SK-N-SH treated with all-trans-retinoic acid at 6 μM for 48 hours (cell line): Measurements from ENCODE around the gene SPON1.

ENCODE experiments used
- ATAC-seq: fragments of 200-7000 bp; cut with Tn5 transposase; 3 replicates; pipeline ENCODE4 v1.9.1; 2020; ENCODE audit warnings: mild to moderate bottlenecking, moderate library complexity
- ARNTL ChIP-seq: fragments of 450-650 bp; formaldehyde crosslinking; IDR thresholded peaks from 2 replicates; pipeline ENCODE4 v1.5.0; 2020; ENCODE audit warnings: low read depth, mild to moderate bottlenecking, moderate library complexity, borderline replicate concordance
- CSDC2 ChIP-seq: fragments of 250-450 bp; sonication (Bioruptor Pico); IDR thresholded peaks from 2 replicates; pipeline ENCODE4 v1.5.0; 2020; ENCODE audit warnings: mild to moderate bottlenecking, moderate library complexity
- ESRRG ChIP-seq: fragments of 250-450 bp; sonication (Bioruptor Pico); IDR thresholded peaks from 2 replicates; pipeline ENCODE4 v1.6.1; 2021; ENCODE audit warnings: mild to moderate bottlenecking
- GLIS3 ChIP-seq: fragments of 250-450 bp; sonication (Bioruptor Pico); IDR thresholded peaks from 2 replicates; pipeline ENCODE4 v1.5.0; 2020; ENCODE audit warnings: mild to moderate bottlenecking, moderate library complexity
- ISL1 ChIP-seq: fragments of 250-450 bp; sonication (Bioruptor Pico); IDR thresholded peaks from 2 replicates; pipeline ENCODE4 v2.1.2; 2022; ENCODE audit warnings: mild to moderate bottlenecking, moderate library complexity
- OSR1 ChIP-seq: fragments of 250-450 bp; sonication (Bioruptor Pico); IDR thresholded peaks from 2 replicates; pipeline ENCODE4 v1.8.0; 2022; ENCODE audit warnings: moderate library complexity, mild to moderate bottlenecking, inconsistent platforms
- PPARA ChIP-seq: fragments of 250-450 bp; sonication (Bioruptor Pico); IDR thresholded peaks from 2 replicates; pipeline ENCODE4 v1.5.0; 2020; ENCODE audit warnings: mild to moderate bottlenecking, borderline replicate concordance
- RARB ChIP-seq: fragments of 250-450 bp; sonication (Bioruptor Pico); IDR thresholded peaks from 2 replicates; pipeline ENCODE4 v1.8.0; 2021; ENCODE audit warnings: mild to moderate bottlenecking, moderate library complexity
- SNAI2 ChIP-seq: fragments of 250-450 bp; sonication (Bioruptor Pico); IDR thresholded peaks from 2 replicates; pipeline ENCODE4 v1.5.0; 2020; ENCODE audit warnings: mild to moderate bottlenecking, moderate library complexity
- TCF4 ChIP-seq: fragments of 250-450 bp; sonication (Bioruptor Pico); IDR thresholded peaks from 2 replicates; pipeline ENCODE4 v1.8.0; 2021; ENCODE audit warnings: mild to moderate bottlenecking, moderate library complexity, borderline replicate concordance
- ZC3H10 ChIP-seq: fragments of 250-450 bp; sonication (Bioruptor Pico); IDR thresholded peaks from 2 replicates; pipeline ENCODE4 v1.5.1; 2021; ENCODE audit warnings: mild to moderate bottlenecking, moderate library complexity
- ZFP3 ChIP-seq: fragments of 250-450 bp; sonication (Bioruptor Pico); IDR thresholded peaks from 2 replicates; pipeline ENCODE4 v1.5.0; 2020; ENCODE audit warnings: mild to moderate bottlenecking, moderate library complexity
- ZFP30 ChIP-seq: fragments of 450-650 bp; formaldehyde crosslinking; IDR thresholded peaks from 2 replicates; pipeline ENCODE4 v1.5.0; 2022; ENCODE audit warnings: mild to moderate bottlenecking, moderate library complexity
- ZNF565 ChIP-seq: fragments of 450-650 bp; formaldehyde crosslinking; conservative IDR thresholded peaks from 2 replicates; pipeline ENCODE4 v1.5.0; 2020; ENCODE audit warnings: low read depth, mild to moderate bottlenecking, moderate library complexity
- ZNF70 ChIP-seq: fragments of 450-650 bp; formaldehyde crosslinking; IDR thresholded peaks from 2 replicates; pipeline ENCODE4 v1.5.0; 2020; ENCODE audit warnings: mild to moderate bottlenecking, moderate library complexity
- TF ChIP-seq, protein P1 (sequence below): fragments of 250-450 bp; sonication (Bioruptor Pico); IDR thresholded peaks from 2 replicates; pipeline ENCODE4 v1.8.0; 2021; ENCODE audit warnings: low read depth, mild to moderate bottlenecking, moderate library complexity, borderline replicate concordance
- TF ChIP-seq, protein P2 (sequence below): fragments of 250-450 bp; sonication (Bioruptor Pico); IDR thresholded peaks from 2 replicates; pipeline ENCODE4 v1.5.0; 2020; ENCODE audit warnings: mild to moderate bottlenecking, moderate library complexity
- TF ChIP-seq, protein P3 (sequence below): fragments of 250-450 bp; sonication (Bioruptor Pico); IDR thresholded peaks from 2 replicates; pipeline ENCODE4 v1.5.1; 2021; ENCODE audit warnings: mild to moderate bottlenecking, moderate library complexity
- TF ChIP-seq, protein P4 (sequence below): fragments of 250-450 bp; sonication (Bioruptor Pico); IDR thresholded peaks from 2 replicates; pipeline ENCODE4 v1.8.0; 2020; ENCODE audit warnings: mild to moderate bottlenecking, moderate library complexity, borderline replicate concordance
- TF ChIP-seq, protein P5 (sequence below): fragments of 250-450 bp; sonication (Bioruptor Pico); IDR thresholded peaks from 2 replicates; pipeline ENCODE4 v1.5.1; 2020; ENCODE audit warnings: low read depth, mild to moderate bottlenecking, moderate library complexity

SPON1 gene

DNA sequence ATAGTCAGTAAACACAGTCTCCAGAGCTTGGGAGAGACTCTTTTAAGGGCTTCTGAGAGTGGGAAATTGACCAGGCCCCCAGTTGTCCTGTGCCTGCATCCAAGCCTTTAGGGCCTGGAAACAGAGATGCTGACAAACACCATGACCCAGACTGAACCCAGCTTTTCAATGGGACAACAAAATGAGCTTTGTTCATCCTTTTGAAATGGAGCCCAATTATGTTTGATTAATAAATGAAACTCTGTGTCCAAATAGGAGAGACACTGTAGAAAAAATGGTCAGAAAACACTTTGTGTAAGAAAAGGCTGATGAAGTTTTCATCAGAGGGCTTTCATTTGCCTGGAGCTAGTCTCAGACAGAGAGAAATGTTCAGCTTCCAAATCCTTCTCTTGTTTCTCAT, 250.5 kb downstream of the SPON1 start:
- no peak for ATAC-seq
- no peak for TF ChIP-seq ZC3H10 (CRISPR knock-in tag)

DNA sequence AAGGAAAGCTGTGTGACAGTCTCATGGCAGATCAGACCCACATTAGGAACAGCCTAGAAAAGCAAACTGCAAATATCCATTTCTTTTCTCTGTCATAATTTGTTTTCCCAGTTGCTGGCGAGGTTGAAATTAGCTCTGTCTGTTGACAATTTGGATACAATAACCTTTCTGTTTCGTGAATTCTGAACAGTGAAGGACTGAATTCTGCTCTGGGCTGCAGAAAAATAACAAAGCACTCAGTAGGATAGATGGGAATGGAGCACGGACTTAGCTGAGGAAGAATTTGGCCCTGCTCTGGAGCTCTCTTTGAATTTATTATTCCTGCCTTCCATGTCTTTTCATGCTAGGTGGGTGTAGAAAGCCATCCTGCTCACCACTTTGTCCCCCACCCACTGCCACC, 256.2 kb downstream of the SPON1 start:
- ATAC-seq: no peak
- no peak for TF ChIP-seq ZFP30 (CRISPR knock-in tag)
- TF ChIP-seq, protein P1, sequence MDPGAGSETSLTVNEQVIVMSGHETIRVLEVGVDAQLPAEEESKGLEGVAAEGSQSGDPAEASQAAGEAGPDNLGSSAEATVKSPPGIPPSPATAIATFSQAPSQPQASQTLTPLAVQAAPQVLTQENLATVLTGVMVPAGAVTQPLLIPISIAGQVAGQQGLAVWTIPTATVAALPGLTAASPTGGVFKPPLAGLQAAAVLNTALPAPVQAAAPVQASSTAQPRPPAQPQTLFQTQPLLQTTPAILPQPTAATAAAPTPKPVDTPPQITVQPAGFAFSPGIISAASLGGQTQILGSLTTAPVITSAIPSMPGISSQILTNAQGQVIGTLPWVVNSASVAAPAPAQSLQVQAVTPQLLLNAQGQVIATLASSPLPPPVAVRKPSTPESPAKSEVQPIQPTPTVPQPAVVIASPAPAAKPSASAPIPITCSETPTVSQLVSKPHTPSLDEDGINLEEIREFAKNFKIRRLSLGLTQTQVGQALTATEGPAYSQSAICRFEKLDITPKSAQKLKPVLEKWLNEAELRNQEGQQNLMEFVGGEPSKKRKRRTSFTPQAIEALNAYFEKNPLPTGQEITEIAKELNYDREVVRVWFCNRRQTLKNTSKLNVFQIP: no peak
- TF ChIP-seq CSDC2 (CRISPR knock-in tag): no peak
- TF ChIP-seq PPARA (CRISPR knock-in tag): no peak
- TF ChIP-seq, protein P2, sequence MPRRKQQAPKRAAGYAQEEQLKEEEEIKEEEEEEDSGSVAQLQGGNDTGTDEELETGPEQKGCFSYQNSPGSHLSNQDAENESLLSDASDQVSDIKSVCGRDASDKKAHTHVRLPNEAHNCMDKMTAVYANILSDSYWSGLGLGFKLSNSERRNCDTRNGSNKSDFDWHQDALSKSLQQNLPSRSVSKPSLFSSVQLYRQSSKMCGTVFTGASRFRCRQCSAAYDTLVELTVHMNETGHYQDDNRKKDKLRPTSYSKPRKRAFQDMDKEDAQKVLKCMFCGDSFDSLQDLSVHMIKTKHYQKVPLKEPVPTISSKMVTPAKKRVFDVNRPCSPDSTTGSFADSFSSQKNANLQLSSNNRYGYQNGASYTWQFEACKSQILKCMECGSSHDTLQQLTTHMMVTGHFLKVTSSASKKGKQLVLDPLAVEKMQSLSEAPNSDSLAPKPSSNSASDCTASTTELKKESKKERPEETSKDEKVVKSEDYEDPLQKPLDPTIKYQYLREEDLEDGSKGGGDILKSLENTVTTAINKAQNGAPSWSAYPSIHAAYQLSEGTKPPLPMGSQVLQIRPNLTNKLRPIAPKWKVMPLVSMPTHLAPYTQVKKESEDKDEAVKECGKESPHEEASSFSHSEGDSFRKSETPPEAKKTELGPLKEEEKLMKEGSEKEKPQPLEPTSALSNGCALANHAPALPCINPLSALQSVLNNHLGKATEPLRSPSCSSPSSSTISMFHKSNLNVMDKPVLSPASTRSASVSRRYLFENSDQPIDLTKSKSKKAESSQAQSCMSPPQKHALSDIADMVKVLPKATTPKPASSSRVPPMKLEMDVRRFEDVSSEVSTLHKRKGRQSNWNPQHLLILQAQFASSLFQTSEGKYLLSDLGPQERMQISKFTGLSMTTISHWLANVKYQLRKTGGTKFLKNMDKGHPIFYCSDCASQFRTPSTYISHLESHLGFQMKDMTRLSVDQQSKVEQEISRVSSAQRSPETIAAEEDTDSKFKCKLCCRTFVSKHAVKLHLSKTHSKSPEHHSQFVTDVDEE (CRISPR knock-in tag): no peak
- TF ChIP-seq ISL1 (CRISPR knock-in tag): no peak
- no peak for TF ChIP-seq OSR1 (CRISPR knock-in tag)
- no peak for TF ChIP-seq RARB (CRISPR knock-in tag)
- TF ChIP-seq, protein P3, sequence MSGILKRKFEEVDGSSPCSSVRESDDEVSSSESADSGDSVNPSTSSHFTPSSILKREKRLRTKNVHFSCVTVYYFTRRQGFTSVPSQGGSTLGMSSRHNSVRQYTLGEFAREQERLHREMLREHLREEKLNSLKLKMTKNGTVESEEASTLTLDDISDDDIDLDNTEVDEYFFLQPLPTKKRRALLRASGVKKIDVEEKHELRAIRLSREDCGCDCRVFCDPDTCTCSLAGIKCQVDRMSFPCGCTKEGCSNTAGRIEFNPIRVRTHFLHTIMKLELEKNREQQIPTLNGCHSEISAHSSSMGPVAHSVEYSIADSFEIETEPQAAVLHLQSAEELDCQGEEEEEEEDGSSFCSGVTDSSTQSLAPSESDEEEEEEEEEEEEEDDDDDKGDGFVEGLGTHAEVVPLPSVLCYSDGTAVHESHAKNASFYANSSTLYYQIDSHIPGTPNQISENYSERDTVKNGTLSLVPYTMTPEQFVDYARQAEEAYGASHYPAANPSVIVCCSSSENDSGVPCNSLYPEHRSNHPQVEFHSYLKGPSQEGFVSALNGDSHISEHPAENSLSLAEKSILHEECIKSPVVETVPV (CRISPR knock-in tag): no peak
- no peak for TF ChIP-seq ZNF70 (CRISPR knock-in tag)
- TF ChIP-seq ESRRG (CRISPR knock-in tag): no peak
- TF ChIP-seq ZFP3 (CRISPR knock-in tag): no peak
- TF ChIP-seq ZC3H10 (CRISPR knock-in tag): no peak
- TF ChIP-seq, protein P4, sequence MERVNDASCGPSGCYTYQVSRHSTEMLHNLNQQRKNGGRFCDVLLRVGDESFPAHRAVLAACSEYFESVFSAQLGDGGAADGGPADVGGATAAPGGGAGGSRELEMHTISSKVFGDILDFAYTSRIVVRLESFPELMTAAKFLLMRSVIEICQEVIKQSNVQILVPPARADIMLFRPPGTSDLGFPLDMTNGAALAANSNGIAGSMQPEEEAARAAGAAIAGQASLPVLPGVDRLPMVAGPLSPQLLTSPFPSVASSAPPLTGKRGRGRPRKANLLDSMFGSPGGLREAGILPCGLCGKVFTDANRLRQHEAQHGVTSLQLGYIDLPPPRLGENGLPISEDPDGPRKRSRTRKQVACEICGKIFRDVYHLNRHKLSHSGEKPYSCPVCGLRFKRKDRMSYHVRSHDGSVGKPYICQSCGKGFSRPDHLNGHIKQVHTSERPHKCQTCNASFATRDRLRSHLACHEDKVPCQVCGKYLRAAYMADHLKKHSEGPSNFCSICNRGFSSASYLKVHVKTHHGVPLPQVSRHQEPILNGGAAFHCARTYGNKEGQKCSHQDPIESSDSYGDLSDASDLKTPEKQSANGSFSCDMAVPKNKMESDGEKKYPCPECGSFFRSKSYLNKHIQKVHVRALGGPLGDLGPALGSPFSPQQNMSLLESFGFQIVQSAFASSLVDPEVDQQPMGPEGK (CRISPR knock-in tag): no peak
- no peak for TF ChIP-seq ZNF565
- no peak for TF ChIP-seq SNAI2
- no peak for TF ChIP-seq TCF4 (CRISPR knock-in tag)

DNA sequence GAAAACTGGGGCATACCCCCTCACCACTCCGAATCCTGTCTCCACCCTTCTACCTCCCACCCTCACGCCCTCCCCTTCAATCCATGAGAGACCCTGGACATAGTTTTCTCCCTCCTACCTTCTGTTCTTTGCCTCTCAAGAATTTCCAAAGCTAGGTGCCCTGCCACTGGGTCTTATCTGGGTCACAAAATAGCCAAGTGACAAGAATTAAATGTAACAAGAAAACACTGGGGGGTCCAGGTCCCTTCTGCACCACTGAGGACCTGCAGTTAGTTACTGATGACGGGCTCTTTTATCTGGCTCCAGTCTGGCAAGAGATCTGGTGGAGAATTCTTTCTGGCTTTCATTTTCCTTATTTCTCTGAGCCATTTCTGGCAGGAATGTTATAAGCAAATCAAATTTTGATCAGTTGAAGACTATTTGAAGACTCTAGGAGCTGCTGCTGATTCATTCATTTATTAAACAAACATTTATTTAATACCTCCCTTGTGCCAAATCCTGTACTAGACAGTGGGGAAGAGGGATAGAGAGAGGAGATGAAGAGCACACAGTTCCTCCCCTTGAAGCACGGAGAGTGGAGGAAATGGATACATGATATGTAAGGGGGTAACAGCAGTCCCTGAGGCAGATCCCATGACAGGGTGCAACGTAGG, 261.2 kb downstream of the SPON1 start:
- ATAC-seq: no peak
- TF ChIP-seq, protein P5, sequence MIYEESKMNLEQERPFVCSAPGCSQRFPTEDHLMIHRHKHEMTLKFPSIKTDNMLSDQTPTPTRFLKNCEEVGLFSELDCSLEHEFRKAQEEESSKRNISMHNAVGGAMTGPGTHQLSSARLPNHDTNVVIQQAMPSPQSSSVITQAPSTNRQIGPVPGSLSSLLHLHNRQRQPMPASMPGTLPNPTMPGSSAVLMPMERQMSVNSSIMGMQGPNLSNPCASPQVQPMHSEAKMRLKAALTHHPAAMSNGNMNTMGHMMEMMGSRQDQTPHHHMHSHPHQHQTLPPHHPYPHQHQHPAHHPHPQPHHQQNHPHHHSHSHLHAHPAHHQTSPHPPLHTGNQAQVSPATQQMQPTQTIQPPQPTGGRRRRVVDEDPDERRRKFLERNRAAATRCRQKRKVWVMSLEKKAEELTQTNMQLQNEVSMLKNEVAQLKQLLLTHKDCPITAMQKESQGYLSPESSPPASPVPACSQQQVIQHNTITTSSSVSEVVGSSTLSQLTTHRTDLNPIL (CRISPR knock-in tag): no peak
- TF ChIP-seq, protein P2 (CRISPR knock-in tag): no peak
- TF ChIP-seq, protein P3 (CRISPR knock-in tag): no peak
- TF ChIP-seq CSDC2 (CRISPR knock-in tag) (no peak), ARNTL (CRISPR knock-in tag) (no peak), GLIS3 (CRISPR knock-in tag) (no peak)
- TF ChIP-seq, protein P4 (CRISPR knock-in tag): no peak
- TF ChIP-seq, protein P1: no peak
